ENCODE results near the gene ACADVL. TPM values are rescaled to one million over a fixed set of nuclear protein-coding genes. Genes with fewer than 3 reads are reported as not detected.

Gene ACADVL
- total RNA-seq, 2 donors from 2014 or later: 444 to 567 TPM

DNA sequence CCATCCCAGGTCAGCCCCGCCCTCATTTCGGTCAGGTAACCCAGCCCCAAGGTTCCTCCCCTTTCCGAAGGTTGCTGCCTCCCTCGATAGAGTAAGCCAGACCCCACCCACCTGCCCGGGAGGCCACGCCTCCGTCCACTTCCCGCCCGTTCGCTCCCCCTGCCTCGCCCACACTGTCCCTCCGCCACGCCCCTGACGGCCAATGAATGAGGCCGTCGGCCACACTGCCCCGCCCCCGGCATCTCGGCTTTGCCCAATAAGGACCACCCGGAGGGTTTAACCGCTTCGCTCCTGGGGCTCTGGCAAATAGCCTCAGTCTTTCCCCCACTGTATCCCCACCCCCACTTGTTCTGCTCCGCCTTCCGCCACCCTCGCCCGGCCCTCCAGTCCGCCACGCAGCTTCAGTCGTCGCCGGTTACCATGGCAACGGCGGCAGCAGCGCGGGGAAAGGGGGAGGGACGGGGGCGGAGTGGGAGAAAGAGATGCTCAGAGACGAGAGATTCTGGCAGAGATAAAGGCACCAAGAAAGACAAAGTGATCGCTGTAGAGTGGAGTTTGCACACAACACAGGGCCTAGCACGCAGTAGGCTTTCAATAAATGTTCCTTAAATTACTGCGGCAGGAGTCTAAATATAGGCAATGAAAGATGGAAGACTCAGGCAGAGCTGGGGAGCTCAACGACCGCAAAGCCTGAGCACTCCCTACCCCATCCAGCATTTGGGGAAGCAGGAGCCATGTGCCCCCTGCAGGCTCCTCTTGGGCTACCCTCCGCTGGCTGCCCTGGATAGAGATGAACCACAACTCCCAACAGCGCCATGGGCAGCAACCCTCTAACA, 5.2 kb upstream of the ACADVL start:
- intact Hi-C loops (cut with DNase I): no loop called here
- DNase-seq (ENCODE audit: low spot score): peak; percentile 100

DNA sequence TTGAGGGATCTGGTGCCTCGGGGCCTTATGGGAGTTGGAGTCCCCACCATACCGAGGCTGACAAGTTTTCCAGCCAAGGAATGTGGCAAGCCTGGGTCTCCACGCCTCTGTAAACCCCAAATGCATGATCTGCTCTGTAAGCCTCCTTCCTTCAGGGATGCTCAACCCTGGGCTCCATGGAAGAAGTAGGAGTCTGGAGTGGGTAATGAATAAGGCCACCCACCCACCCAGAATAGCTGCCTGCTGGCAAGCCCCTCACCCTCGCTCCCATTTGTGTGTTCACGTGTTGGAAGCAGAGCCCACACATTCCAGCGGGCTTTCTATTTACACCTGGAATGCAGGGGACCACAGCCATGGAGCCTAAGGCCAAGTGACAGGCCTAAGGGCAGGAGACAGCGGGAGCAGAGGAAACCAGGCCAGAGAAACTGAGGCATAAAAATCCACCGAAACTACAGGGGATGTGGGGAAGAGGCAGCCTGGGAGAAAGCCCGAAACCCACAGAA, 4.6 kb upstream of the ACADVL start:
- intact Hi-C loops (cut with DNase I): no loop called here

DNA sequence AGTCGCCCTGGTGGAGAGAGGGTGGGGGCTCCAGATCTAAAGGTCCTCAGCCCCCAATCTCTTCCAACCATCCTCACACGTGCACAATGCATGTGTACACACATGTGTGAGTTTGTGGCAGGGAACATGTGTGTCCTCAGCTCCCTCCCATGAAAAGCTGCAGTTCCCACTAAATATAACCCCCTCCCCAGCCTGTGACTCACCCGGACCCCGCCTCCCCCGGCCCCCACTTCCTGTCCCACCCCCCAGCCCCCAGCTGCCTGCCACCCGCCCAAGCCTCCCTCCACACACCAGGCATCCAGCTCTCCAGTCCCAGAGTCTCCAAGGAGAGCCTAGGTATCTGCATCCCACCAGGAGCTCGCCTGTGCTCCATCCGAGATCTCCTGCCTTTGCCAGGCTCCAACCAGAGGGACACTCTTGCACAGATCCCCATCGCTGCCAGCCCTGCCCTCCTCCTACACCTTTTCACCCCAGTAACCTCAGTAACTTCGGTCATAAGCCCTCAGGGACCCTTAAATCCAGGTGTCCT, 4.0 kb upstream of the ACADVL start:
- no peak for DNase-seq (ENCODE audit: low spot score)
- intact Hi-C loops (cut with DNase I): no loop called here

More for the DNA sequence above, 4.6 kb upstream of the ACADVL start:
- DNase-seq (ENCODE audit: low spot score): peak; percentile 73

DNA sequence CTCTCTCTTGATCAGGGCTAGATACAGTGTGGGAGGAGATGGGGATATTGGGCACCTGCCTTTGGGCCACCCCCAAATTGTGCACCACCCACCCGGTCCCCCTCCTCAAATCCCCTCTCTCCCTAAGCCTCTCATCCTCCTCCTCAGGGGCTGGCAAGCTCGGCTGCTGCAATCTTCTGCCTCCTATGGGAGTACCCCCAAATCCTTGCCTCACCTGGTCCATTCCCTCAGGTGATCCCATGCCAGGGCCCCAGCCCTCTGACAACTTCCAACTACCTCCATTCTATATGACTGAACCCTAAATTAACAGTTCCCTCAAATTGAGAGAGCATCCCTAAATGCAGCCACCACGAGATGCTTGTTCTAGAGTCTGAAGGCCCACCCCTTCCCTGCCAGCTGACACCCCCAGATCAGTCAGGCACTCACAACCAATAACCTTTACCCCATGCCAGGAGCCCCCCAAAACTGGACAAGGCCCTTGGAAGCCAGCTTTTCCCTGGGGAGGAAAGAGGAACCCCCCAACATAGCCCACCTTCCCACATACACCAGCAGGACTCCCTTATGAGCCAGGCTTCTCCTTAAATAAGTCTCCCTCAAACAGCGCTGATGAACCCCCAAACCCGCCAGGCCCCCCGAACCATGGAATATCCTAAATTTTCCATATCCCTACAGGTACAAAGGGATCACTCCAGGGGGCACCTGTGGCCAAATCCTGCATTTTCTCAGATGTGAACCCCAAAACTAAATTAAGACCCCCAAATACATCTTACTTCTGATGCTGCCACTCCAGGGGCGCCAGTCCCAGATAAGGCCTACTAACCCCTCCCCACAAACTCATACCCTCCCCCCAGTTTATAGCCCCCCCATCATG, 3.3 kb upstream of the ACADVL start:
- no peak for DNase-seq (ENCODE audit: low spot score)
- intact Hi-C loops (cut with DNase I): no loop called here

DNA sequence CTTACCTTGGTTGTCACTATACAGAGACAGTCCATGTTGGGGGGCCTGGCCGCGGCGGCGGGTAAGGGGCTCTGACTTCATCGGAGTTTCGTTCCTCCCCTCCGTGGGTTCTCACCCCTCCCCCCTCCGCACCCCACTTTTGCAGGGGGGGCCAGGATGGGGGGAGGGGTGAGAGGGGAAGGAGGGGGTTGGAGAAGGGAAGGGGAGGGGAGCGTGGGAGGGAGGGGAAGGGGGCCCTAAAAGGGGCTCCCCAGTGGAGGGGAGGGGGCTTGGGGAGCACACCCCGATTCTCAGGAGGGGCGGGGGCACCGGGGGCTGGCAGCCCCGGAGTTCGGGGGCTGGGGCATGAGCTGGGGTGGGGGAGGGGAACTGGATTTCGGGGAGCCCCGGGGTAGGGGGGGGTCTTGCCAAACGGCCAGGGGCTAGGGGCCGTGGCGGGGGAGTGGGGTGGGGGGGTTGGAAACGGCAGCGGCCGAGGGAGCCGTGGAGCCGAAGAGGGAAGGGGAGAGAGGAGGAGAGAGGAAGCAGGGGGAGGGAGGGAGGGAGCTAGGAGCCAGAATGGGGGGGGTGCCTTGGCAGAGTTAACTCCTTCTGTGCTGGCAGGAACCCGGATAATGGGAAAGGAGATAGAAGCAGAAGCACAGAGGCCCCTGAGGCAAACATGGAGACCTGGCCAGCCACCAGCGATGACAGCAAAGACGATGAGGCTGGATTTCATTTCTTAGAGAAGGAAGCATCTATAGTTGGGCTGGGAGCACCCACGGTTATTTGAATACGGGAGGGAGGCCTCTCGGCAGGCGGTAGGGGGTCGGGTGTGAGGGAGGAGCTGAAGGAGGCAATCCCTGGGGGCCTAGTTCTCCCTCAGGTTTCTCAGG, 2.4 kb upstream of the ACADVL start:
- no peak for DNase-seq (ENCODE audit: low spot score)
- intact Hi-C loops (cut with DNase I): no loop called here

DNA sequence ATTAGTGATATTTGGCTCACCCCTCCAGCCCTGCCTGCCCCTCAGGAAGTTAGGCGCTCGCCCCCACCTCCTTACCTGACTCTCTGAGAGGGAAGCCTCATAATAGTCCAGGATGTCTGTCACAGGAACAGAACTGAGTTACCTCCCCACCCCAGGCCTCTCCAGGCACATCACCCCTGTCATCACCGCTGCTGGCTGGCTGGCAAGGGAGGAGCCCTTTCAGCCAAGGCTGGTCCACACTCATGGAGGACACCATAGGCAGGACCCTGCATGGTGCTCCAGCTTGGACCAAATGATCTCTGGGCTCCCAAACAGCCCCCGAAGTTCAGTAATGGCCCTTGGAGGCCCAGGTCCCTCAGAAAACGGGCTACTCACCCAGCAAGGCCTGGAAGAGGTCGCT, 1.6 kb upstream of the ACADVL start:
- intact Hi-C loops (cut with DNase I): no loop called here
- no peak for DNase-seq (ENCODE audit: low spot score)

DNA sequence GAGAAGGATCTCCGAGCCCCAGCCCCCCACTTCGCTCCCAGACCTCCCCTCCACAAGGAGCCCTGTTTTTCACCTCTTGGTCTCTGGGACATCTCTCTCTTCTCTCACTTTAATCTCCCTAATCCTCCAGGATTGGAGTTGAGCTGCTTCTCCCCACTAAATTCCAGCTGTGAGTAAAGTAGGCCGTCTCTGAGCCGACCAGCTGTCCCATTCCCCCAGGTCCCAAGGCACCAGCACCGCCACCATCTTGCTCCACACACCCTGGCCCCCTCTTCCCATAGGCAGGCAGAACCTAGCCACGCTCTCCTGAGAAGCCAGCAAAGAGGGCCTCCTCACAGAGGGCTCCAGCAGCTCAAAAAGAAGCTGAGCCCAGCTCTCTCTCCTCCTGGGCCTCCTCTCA, 980 bp upstream of the ACADVL start:
- no peak for DNase-seq (ENCODE audit: low spot score)
- intact Hi-C loops (cut with DNase I): no loop called here

DNA sequence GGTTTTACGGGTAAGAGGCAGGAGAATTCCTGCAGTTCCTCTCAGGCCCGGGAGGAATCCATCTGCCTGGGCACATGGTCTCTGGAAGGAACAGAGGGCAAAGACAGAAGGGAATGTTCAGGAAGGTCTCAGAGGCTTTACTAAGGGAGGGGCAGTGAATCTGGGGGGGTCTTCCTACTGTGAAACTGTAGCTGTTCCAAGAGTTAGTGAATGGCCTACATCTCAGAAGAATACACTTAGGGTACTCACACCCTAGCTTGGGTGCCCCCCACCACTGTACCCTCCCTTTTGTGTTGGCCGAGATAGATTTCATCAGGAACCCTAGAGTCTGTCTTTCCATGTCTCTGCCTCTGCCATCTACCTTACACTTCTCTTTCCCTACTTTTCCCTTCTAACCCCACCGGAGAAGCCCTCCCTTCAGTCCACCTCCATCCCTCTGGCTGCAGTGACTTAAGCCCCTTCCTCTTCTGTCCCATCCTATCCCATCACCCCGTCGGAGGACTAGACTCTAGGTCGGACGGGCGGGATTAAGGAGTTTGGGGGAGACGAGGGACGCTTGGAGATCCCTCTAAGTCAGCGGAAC, 418 bp upstream of the ACADVL start:
- intact Hi-C loops (cut with DNase I): no loop called here

DNA sequence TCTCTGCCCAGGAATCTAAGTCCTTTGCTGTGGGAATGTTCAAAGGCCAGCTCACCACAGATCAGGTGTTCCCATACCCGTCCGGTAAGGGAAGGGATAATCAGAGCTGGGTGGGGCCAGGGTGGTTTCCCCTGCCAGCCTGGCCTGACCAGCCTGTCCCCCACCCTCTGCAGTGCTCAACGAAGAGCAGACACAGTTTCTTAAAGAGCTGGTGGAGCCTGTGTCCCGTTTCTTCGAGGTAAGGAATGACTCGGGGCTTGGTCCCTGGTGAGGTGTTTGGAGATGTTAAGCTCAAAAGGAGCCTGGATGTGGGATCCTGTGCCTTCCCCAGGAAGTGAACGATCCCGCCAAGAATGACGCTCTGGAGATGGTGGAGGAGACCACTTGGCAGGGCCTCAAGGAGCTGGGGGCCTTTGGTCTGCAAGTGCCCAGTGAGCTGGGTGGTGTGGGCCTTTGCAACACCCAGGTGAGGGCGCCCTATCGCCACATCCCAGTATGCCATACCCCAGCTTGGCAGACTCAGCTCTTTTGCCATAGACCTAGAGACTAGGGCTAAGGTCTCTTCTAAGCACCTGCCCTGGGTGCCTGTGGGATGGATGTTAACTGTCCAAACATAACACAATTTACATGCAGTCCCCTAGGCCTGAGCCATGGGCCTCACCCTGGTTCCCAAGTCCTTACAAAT, 997 bp downstream of the ACADVL start:
- intact Hi-C loops (cut with DNase I): no loop called here

More for the DNA sequence above, 418 bp upstream of the ACADVL start:
- DNase-seq (ENCODE audit: low spot score): no peak

DNA sequence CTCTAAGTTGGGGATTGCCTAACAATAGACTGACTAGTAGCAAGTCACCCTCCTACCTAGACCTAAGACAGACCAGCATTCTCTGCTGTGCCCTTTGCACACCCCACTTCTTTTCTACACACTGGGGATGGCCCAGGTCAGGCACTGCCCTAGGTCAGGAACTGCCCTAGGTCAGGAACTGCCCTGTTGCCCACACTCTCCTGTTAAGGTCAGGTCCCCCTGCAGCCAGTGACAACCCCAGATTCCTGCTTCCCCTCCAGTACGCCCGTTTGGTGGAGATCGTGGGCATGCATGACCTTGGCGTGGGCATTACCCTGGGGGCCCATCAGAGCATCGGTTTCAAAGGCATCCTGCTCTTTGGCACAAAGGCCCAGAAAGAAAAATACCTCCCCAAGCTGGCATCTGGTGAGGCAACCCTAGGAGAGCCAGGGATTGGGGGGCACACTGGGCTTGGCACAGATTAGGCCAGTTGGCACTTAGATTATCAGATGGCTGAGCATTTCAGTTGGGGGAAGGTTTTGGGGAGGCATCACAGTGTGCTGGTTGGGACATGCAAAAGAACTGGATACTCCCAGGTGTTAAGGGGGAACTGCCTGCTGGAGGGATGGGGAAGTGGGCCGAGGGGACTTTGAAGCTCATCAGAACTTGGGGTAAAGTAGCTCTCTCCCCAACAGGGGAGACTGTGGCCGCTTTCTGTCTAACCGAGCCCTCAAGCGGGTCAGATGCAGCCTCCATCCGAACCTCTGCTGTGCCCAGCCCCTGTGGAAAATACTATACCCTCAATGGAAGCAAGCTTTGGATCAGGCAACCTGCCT, 1.7 kb downstream of the ACADVL start:
- intact Hi-C loops (cut with DNase I): no loop called here
- no peak for DNase-seq (ENCODE audit: low spot score)

More for the DNA sequence above, 997 bp downstream of the ACADVL start:
- DNase-seq (ENCODE audit: low spot score): no peak

DNA sequence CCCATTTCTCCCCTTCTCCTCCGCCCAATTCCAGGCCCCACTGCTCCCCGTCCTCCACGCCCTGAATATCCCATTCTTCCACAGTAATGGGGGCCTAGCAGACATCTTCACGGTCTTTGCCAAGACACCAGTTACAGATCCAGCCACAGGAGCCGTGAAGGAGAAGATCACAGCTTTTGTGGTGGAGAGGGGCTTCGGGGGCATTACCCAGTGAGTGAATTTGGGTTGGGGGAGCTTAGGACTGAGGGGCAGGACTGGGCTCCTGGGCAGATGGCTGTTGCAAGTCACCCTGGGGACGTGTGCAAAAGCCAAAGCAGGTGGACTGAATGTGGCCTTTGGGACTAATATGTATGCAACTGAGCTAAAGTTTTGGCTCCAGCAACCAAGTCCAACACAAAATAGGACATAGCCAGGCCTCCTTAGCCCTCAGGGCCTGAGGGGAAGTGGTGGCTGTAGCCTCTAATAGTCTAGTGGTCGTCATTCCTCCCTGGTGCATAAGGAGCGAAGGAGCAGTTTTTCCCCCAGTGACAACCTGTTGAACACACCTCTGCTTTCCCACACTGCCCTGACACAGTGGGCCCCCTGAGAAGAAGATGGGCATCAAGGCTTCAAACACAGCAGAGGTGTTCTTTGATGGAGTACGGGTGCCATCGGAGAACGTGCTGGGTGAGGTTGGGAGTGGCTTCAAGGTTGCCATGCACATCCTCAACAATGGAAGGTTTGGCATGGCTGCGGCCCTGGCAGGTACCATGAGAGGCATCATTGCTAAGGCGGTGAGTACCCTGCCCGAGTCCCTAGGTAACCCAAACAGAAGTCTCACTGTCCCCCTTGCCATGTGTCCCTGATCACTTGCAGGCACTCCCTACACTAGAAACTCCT, 2.6 kb downstream of the ACADVL start:
- DNase-seq (ENCODE audit: low spot score): no peak
- intact Hi-C loops (cut with DNase I): no loop called here

DNA sequence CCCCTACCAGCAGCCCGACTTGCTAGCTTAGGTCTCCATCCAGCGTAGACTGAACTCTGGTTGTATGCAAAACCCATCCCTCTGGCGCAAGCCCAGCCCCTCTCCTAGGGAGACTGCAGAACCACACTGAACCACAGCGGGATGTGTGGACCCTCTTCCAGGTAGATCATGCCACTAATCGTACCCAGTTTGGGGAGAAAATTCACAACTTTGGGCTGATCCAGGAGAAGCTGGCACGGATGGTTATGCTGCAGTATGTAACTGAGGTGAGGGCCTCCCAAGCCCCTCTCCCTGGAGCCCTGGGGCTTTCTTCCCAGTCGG, 3.2 kb downstream of the ACADVL start:
- DNase-seq (ENCODE audit: low spot score): no peak
- intact Hi-C loops (cut with DNase I): no loop called here

DNA sequence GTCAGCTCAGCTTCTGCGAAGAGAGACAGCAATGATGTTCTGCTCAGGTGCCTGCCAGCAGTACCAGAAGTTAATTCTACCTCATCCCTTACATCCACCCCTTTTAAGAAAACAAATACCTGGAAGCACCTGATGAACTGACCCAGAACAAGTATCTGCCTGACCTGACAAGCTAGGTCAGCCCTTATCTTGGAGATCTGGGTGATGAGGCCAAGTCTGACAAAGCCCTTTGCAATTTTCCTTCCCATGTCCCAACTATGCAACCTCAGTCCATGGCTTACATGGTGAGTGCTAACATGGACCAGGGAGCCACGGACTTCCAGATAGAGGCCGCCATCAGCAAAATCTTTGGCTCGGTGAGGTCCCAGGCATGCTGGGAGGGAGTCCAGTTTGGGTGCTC, 3.6 kb downstream of the ACADVL start:
- intact Hi-C loops (cut with DNase I): no loop called here
- no peak for DNase-seq (ENCODE audit: low spot score)

DNA sequence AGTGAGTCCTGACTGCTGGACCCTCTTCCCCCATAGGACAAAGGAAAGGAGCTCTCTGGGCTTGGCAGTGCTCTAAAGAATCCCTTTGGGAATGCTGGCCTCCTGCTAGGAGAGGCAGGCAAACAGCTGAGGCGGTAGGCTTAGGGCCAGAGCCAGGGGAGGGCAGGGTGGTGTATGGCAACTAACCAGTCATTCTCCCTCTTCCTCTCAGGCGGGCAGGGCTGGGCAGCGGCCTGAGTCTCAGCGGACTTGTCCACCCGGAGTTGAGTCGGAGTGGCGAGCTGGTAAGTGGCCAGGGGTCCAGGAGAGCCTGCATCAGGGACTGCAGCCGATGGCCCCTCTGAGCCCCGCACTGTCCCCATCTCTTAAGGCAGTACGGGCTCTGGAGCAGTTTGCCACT, 4.4 kb downstream of the ACADVL start:
- DNase-seq (ENCODE audit: low spot score): no peak
- intact Hi-C loops (cut with DNase I): no loop called here

DNA sequence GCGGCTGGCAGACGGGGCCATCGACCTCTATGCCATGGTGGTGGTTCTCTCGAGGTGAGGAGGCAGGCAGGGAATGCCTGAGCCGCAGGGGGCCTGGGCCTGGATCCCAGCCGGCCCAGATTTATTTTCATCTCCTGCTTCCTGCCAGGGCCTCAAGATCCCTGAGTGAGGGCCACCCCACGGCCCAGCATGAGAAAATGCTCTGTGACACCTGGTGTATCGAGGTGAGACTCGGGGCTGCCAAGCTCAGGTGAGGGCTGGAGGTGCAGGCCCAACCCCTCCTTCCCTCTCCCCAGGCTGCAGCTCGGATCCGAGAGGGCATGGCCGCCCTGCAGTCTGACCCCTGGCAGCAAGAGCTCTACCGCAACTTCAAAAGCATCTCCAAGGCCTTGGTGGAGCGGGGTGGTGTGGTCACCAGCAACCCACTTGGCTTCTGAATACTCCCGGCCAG, 4.9 kb downstream of the ACADVL start:
- intact Hi-C loops (cut with DNase I): no loop called here
- no peak for DNase-seq (ENCODE audit: low spot score)

DNA sequence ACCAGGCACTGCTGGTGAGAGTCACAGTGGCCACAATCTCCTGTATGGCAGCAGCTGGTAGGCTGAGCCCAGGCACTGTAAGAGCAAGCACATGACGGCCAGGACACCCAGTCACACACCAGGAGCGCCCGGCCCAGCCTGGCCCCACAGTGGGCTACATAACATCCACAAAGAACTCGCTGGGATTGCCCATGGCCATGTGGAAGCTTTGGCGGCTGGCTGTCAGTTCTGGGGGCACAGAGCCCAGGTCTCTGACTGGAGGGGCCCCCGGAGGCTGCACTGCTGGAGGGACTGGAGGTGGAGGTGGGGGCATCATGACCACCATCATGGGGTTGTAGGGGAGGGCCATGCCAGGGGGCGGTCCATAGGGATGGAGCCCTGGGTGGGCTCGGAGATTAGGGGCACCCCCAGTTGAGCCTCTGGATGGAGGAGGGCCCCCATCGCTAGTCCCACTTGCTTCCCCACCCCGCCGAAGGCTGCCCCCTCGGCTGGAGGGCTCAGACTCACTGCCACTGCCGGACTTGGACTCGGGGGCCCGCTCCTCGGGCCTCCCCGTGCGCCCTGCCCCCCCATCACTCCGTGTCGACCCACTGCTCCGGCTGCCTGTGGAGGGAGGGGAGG, 6.1 kb downstream of the ACADVL start:
- no peak for DNase-seq (ENCODE audit: low spot score)
- intact Hi-C loops (cut with DNase I): no loop called here

Measured in posterior vena cava (tissue), 2 donors.